ENCODE results near the gene DOK7. TPM values are rescaled to one million over a fixed set of nuclear protein-coding genes. Genes with fewer than 3 reads are reported as not detected.
A peak's percentile ranks its signal among the peaks of the same experiment; 100 is the strongest.

Gene DOK7
- total and polyA plus RNA-seq, 5 experiments from 2014 or later = 0.49 TPM; not detected in 4

DNA sequence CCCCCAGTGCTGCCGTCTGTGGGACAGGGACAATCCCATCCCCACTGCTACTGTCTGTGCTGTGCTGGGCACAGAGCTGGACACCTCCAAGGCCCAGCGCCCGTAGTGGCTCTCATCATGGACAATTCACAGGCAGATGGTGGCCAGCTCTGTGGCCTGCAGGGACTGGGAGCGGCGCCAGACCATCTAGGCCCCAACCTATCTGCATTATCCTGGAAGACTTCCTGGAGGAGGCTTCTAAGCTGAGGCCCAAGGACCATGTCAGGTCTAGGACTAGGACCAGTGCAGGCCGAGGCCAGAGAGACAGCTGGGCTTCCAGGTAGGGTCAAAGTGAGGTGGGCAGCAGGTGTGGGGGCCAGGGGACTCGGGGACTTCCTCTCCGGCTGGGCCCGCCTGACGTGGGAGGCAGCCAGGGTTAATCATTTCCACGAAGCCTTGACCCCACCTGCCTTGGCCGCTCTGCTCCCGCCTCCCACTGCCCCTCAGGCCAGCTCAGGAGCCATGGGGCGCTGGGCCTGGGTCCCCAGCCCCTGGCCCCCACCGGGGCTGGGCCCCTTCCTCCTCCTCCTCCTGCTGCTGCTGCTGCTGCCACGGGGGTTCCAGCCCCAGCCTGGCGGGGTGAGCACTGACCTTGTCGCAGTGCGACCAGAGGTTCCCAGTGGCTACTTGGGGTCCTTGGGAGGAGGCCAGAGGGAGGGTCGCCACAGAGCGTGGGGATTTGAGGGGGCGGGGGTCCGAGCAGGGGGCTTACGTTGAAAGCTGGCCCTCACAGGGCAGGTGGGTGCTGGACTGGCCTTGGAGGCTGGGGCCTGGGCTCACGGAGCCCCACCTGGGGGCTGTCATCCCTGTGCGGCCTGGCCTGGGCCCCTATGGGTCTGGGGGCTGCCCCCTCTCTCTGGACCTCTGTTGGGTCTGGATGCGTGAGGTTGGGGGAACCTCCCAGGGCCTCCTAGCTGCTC lies 21.3 kb upstream of the DOK7 start, which contains the start of gene HGFAC:
Gene HGFAC, plus strand, starts transcription at position 468 of the 959 bp plus-strand sequence. Its CDS starts 34 bp downstream, at position 502.
- Mint-ChIP-seq H3K36me3 (no peaks in the 10 kb centered on the region), H3K27me3 (no peaks in the 10 kb centered on the region), H3K27ac (no peak within 1 kb of the TSS), H3K4me1 (no peaks in the 10 kb centered on the region), H3K9me3 (no peaks in the 10 kb centered on the region), H3K4me3 (no peak within 1 kb of the TSS)
- no peak for ATAC-seq
- DNase-seq = no peak
- POLR2A ChIA-PET = no interaction called here

DNA sequence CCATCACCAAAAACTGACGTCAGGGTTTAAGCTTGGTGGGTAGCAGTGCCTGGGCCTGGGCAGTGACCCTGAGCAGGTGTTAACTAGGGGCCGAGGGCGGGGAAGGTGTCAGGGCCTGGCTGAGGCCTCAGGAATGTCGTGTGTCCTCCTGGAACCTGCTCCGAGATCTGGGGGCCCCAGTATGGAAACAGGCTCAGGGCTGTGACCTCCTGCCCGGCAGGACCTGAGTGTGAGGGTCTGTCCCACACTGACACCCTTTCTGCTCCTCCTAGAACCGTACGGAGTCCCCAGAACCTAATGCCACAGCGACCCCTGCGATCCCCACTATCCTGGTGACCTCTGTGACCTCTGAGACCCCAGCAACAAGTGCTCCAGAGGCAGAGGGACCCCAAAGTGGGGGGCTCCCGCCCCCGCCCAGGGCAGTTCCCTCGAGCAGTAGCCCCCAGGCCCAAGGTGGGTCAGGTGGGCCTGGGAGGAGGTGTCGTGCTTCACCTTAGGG lies 20.6 kb upstream of the DOK7 start:
- ATAC-seq = no peak
- no peaks in the 10 kb centered on the region for H3K27me3 Mint-ChIP-seq
- no peaks in the 10 kb centered on the region for H3K4me1 Mint-ChIP-seq
- H3K9me3 Mint-ChIP-seq = no peaks in the 10 kb centered on the region
- no peak overlapping the region for H3K27ac Mint-ChIP-seq
- POLR2A ChIA-PET = no interaction called here
- no peak for DNase-seq
- no peaks in the 10 kb centered on the region for H3K36me3 Mint-ChIP-seq
- no peak overlapping the region for H3K4me3 Mint-ChIP-seq

GRCh38 chr4:3442959-3443749 lies 20.0 kb upstream of the DOK7 start:
- H3K9me3 Mint-ChIP-seq = no peaks in the 10 kb centered on the region
- H3K27me3 Mint-ChIP-seq = no peaks in the 10 kb centered on the region
- no peaks in the 10 kb centered on the region for H3K4me1 Mint-ChIP-seq
- no peaks in the 10 kb centered on the region for H3K36me3 Mint-ChIP-seq
- H3K4me3 Mint-ChIP-seq = no peak overlapping the region
- H3K27ac Mint-ChIP-seq = no peak overlapping the region
- POLR2A ChIA-PET = no interaction called here
- ATAC-seq (peak; percentile 84 to 91), DNase-seq (peak in 9 of 10 donors; percentile 42 to 75 (median 70))

DNA sequence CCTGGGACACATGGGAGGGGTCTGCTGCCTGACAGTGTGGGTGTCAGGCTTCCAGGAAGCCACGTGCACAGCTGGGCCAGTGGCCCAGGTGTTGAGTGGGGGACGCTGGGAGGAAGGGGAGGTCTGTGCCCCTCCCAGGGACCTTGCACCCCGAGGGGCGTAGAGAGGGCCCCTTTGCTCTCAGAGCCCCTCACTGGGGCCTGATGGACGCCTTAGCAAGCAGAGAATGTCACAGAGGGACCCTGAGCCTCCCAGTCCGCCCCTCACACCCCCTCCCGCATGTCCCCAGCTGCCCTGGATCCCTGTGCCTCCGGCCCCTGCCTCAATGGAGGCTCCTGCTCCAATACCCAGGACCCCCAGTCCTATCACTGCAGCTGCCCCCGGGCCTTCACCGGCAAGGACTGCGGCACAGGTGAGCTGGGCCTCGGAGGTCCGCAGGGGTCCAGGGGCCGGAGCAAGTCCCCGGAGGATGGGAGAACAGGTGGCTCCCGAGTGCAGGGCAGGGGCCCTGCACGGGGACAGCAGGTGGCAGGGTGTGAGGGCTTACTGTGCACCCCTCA lies 19.3 kb upstream of the DOK7 start:
- POLR2A ChIA-PET = no interaction called here
- DNase-seq (no peak), ATAC-seq (no peak)
- no peaks in the 10 kb centered on the region for H3K9me3 Mint-ChIP-seq
- H3K27ac Mint-ChIP-seq = no peak overlapping the region
- H3K36me3 Mint-ChIP-seq = no peaks in the 10 kb centered on the region
- H3K4me3 Mint-ChIP-seq = no peak overlapping the region
- no peaks in the 10 kb centered on the region for H3K4me1 Mint-ChIP-seq
- no peaks in the 10 kb centered on the region for H3K27me3 Mint-ChIP-seq

DNA sequence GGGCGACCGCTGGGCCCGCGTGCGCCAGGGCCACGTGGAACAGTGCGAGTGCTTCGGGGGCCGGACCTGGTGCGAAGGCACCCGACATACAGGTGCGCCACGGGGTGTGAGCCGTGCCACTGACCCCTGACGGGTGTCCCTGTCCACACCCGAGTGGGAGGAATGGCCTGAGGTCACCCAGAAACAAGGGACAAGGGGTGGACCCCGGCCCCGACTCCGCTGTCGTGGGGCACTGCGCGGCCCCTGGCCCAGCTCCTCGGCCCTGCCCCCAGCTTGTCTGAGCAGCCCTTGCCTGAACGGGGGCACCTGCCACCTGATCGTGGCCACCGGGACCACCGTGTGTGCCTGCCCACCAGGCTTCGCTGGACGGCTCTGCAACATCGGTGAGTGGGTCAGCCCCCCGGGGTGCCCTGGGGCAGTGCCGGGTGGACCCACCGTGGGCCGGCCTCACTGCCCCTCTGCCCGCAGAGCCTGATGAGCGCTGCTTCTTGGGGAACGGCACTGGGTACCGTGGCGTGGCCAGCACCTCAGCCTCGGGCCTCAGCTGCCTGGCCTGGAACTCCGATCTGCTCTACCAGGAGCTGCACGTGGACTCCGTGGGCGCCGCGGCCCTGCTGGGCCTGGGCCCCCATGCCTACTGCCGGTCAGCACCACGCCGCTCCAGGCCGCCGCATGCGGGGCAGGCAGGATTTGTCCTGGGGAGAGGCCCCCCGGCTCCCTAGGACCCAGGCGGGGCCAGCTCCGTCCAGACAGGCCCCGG lies 18.6 kb upstream of the DOK7 start:
- Mint-ChIP-seq H3K4me3 (no peak overlapping the region), H3K9me3 (no peaks in the 10 kb centered on the region), H3K4me1 (no peaks in the 10 kb centered on the region), H3K36me3 (no peaks in the 10 kb centered on the region), H3K27ac (no peak overlapping the region), H3K27me3 (no peaks in the 10 kb centered on the region)
- POLR2A ChIA-PET = interaction anchor here (0.6 kb wide), 1 partner anchor 606 kb away, joined by 3 read pairs; no protein-coding TSS in a partner anchor
- ATAC-seq = no peak
- no peak for DNase-seq

DNA sequence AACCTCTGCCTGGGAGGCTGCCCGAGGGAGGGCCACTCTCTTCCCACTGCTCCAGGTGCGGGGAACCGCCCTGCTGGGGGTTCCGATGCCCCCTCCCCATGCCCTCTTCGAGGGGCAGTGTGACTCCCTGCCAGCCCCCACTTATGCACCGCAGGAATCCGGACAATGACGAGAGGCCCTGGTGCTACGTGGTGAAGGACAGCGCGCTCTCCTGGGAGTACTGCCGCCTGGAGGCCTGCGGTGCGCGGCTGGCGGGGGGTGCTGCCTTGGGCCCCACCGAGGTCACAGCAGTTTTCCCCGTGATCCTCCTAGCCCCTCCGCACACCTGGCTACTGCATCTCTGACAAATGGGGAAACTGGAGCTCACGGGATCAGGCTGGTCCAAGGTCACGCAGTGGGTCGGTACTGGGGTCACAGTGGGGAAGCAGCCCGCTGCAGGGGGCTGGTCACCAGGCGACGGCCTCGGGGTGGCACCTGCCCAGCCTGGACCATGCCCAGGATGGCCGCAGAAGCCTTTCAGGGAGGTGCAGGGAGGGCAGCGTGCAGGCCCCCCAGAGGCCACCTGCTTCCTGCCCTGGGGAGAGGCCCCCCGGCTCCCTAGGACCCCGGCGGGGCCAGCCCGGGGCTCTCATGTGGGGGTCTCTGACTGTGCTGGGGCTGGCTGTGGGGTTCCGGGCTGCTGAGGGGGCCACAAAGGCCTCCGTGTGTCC lies 17.8 kb upstream of the DOK7 start:
- POLR2A ChIA-PET = interaction anchor here (0.6 kb wide), 1 partner anchor 607 kb away, joined by 3 read pairs; no protein-coding TSS in a partner anchor
- Mint-ChIP-seq H3K4me3 (no peak overlapping the region), H3K27ac (no peak overlapping the region), H3K9me3 (no peaks in the 10 kb centered on the region), H3K4me1 (no peaks in the 10 kb centered on the region), H3K27me3 (no peaks in the 10 kb centered on the region), H3K36me3 (no peaks in the 10 kb centered on the region)
- DNase-seq = no peak
- no peak for ATAC-seq

DNA sequence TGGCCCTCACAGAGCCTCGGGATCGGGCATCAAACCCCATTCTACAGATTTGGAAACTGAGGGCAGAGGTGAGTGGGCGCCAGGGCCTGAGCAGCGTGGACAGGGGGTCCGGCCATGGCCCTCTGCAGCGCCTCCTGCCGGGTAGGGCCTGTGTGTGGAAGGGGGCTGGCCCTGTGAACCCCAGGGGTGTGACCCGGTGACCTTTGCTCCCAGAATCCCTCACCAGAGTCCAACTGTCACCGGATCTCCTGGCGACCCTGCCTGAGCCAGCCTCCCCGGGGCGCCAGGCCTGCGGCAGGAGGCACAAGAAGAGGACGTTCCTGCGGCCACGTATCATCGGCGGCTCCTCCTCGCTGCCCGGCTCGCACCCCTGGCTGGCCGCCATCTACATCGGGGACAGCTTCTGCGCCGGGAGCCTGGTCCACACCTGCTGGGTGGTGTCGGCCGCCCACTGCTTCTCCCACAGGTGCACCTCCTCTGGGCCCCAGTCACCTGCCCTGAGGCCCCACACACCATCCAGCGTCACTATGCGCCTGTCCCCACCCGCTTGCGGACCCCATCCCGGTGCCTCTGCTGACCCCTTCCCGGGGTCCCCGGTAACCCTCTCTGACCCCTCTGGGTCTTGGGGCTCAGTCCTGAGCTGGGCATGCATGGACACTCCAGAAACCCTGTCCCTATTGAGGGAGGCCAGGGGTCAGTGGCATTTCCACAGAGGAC lies 17.1 kb upstream of the DOK7 start:
- H3K27me3 Mint-ChIP-seq = peaks cover 0 to 4% (median 0%) of the 10 kb centered on the region in 5 donors
- no peak for ATAC-seq
- H3K36me3 Mint-ChIP-seq = no peaks in the 10 kb centered on the region
- DNase-seq = no peak
- H3K9me3 Mint-ChIP-seq = no peaks in the 10 kb centered on the region
- POLR2A ChIA-PET = no interaction called here
- no peaks in the 10 kb centered on the region for H3K4me1 Mint-ChIP-seq
- H3K4me3 Mint-ChIP-seq = no peak overlapping the region
- no peak overlapping the region for H3K27ac Mint-ChIP-seq

- Mint-ChIP-seq H3K4me1 (no peaks in the 10 kb centered on the region), H3K27ac (no peak overlapping the region), H3K27me3 (peaks cover 0 to 4% (median 0%) of the 10 kb centered on the region in 5 donors), H3K9me3 (no peaks in the 10 kb centered on the region), H3K4me3 (no peak overlapping the region), H3K36me3 (no peaks in the 10 kb centered on the region)
- POLR2A ChIA-PET = no interaction called here
- ATAC-seq (no peak), DNase-seq (no peak)
Measured at GRCh38 chr4:3446631-3447320, 16.3 kb upstream of the DOK7 start.

DNA sequence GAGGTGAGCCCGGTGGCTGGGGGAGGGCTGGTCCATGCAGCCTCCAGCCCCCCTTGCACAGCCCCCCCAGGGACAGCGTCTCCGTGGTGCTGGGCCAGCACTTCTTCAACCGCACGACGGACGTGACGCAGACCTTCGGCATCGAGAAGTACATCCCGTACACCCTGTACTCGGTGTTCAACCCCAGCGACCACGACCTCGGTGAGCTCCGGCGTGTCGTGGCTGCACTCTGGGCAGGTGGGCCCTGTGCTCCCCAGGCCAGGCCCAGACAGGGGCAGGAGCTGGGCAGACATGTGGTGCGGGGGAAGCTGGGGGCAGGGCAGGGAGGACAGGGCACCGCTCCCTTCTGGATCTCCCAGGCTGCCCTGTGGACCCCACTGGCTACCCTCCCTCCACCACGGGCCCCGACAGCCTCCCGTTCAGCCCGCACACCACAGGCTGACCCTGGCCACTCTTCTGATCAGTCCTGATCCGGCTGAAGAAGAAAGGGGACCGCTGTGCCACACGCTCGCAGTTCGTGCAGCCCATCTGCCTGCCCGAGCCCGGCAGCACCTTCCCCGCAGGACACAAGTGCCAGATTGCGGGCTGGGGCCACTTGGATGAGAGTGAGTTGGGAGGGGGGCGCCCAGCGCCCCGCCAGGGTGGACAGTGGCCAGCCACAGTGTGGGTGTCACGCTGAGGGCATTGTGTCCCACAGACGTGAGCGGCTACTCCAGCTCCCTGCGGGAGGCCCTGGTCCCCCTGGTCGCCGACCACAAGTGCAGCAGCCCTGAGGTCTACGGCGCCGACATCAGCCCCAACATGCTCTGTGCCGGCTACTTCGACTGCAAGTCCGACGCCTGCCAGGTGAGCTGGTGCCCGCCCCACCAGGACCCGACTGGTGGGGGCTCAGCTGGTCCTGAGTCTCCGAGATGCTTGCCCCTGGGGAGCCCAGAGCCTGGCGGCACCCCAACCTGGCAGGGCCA lies 15.4 kb upstream of the DOK7 start:
- H3K27me3 Mint-ChIP-seq = peaks cover 0 to 4% (median 0%) of the 10 kb centered on the region in 5 donors
- H3K4me3 Mint-ChIP-seq = no peak overlapping the region
- ATAC-seq (no peak), DNase-seq (no peak)
- no peaks in the 10 kb centered on the region for H3K4me1 Mint-ChIP-seq
- no peaks in the 10 kb centered on the region for H3K9me3 Mint-ChIP-seq
- H3K36me3 Mint-ChIP-seq = no peaks in the 10 kb centered on the region
- POLR2A ChIA-PET = no interaction called here
- no peak overlapping the region for H3K27ac Mint-ChIP-seq

GRCh38 chr4:3449047-3449573 lies 14.0 kb upstream of the DOK7 start:
- H3K27me3 Mint-ChIP-seq = peaks cover 0 to 4% (median 0%) of the 10 kb centered on the region in 5 donors
- DNase-seq = no peak
- no peaks in the 10 kb centered on the region for H3K4me1 Mint-ChIP-seq
- ATAC-seq = no peak
- no peaks in the 10 kb centered on the region for H3K36me3 Mint-ChIP-seq
- H3K9me3 Mint-ChIP-seq = peaks cover 0 to 5% (median 0%) of the 10 kb centered on the region in 9 donors
- POLR2A ChIA-PET = no interaction called here
- H3K27ac Mint-ChIP-seq = no peak overlapping the region
- H3K4me3 Mint-ChIP-seq = no peak overlapping the region

All from naive thymus-derived CD8-positive, alpha-beta T cell (primary cell).